Measurements from ENCODE around the gene IFITM10. TPM values are rescaled to one million over a fixed set of nuclear protein-coding genes. Genes with fewer than 3 reads are reported as not detected.

The IFITM10 gene
- total RNA-seq, 1 donor, result 0.43 TPM

GRCh38 chr11:1782031-1782590 lies 31.7 kb upstream of the IFITM10 start:
- TF ChIP-seq CTCF (IDR thresholded peaks at IDR 0.05; ENCODE audit: insufficient read depth, low read depth, low read length), result no peak

GRCh38 chr11:1781593-1781975 lies 31.2 kb upstream of the IFITM10 start:
- no peak for TF ChIP-seq CTCF (IDR thresholded peaks at IDR 0.05; ENCODE audit: insufficient read depth, low read depth, low read length)
- H3K4me3 ChIP-seq (ENCODE audit: low read depth, low read length), result no peak overlapping the region
- no peak for DNase-seq (ENCODE audit: low read depth)

More at GRCh38 chr11:1782031-1782590, 31.7 kb upstream of the IFITM10 start:
- DNase-seq (ENCODE audit: low read depth), result no peak
- H3K4me3 ChIP-seq (ENCODE audit: low read depth, low read length), result no peak overlapping the region

GRCh38 chr11:1780700-1781592 lies 30.6 kb upstream of the IFITM10 start:
- no peak for TF ChIP-seq CTCF (IDR thresholded peaks at IDR 0.05; ENCODE audit: insufficient read depth, low read depth, low read length)

GRCh38 chr11:1779806-1780699 lies 29.7 kb upstream of the IFITM10 start:
- H3K4me3 ChIP-seq (ENCODE audit: low read depth, low read length), result no peak overlapping the region
- no peak for TF ChIP-seq CTCF (IDR thresholded peaks at IDR 0.05; ENCODE audit: insufficient read depth, low read depth, low read length)
- no peak for DNase-seq (ENCODE audit: low read depth)

More at GRCh38 chr11:1780700-1781592, 30.6 kb upstream of the IFITM10 start:
- DNase-seq (ENCODE audit: low read depth), result no peak
- H3K4me3 ChIP-seq (ENCODE audit: low read depth, low read length), result no peak overlapping the region

GRCh38 chr11:1779034-1779805 lies 28.8 kb upstream of the IFITM10 start:
- no peak overlapping the region for H3K4me3 ChIP-seq (ENCODE audit: low read depth, low read length)
- no peak for TF ChIP-seq CTCF (IDR thresholded peaks at IDR 0.05; ENCODE audit: insufficient read depth, low read depth, low read length)
- DNase-seq (ENCODE audit: low read depth), result no peak
